SK-N-SH treated with all-trans-retinoic acid at 6 μM for 48 hours (cell line): ENCODE measurements around the gene SKAP2.

ENCODE experiments used
- ARNTL ChIP-seq: fragments of 450-650 bp; formaldehyde crosslinking; IDR thresholded peaks from 2 replicates; pipeline ENCODE4 v1.5.0; 2020; ENCODE audit warnings: low read depth, mild to moderate bottlenecking, moderate library complexity, borderline replicate concordance
- CSRNP3 ChIP-seq: fragments of 250-450 bp; sonication (Bioruptor Pico); IDR thresholded peaks from 2 replicates; pipeline ENCODE4 v1.5.1; 2021; ENCODE audit warnings: mild to moderate bottlenecking, moderate library complexity
- ESRRG ChIP-seq: fragments of 250-450 bp; sonication (Bioruptor Pico); IDR thresholded peaks from 2 replicates; pipeline ENCODE4 v1.6.1; 2021; ENCODE audit warnings: mild to moderate bottlenecking
- GLIS3 ChIP-seq: fragments of 250-450 bp; sonication (Bioruptor Pico); IDR thresholded peaks from 2 replicates; pipeline ENCODE4 v1.5.0; 2020; ENCODE audit warnings: mild to moderate bottlenecking, moderate library complexity
- POU6F1 ChIP-seq: fragments of 250-450 bp; sonication (Bioruptor Pico); IDR thresholded peaks from 2 replicates; pipeline ENCODE4 v1.8.0; 2021; ENCODE audit warnings: low read depth, mild to moderate bottlenecking, moderate library complexity, borderline replicate concordance
- RARB ChIP-seq: fragments of 250-450 bp; sonication (Bioruptor Pico); IDR thresholded peaks from 2 replicates; pipeline ENCODE4 v1.8.0; 2021; ENCODE audit warnings: mild to moderate bottlenecking, moderate library complexity
- TCF4 ChIP-seq: fragments of 250-450 bp; sonication (Bioruptor Pico); IDR thresholded peaks from 2 replicates; pipeline ENCODE4 v1.8.0; 2021; ENCODE audit warnings: mild to moderate bottlenecking, moderate library complexity, borderline replicate concordance
- TSHZ2 ChIP-seq: fragments of 250-450 bp; sonication (Bioruptor Pico); IDR thresholded peaks from 2 replicates; pipeline ENCODE4 v1.5.0; 2020; ENCODE audit warnings: mild to moderate bottlenecking, moderate library complexity
- ZFP3 ChIP-seq: fragments of 250-450 bp; sonication (Bioruptor Pico); IDR thresholded peaks from 2 replicates; pipeline ENCODE4 v1.5.0; 2020; ENCODE audit warnings: mild to moderate bottlenecking, moderate library complexity
- ZNF8 ChIP-seq: fragments of 450-650 bp; formaldehyde crosslinking; IDR thresholded peaks from 2 replicates; pipeline ENCODE4 v1.5.0; 2020; ENCODE audit warnings: mild to moderate bottlenecking, moderate library complexity
- TF ChIP-seq, protein P1 (sequence below): fragments of 250-450 bp; sonication (Bioruptor Pico); IDR thresholded peaks from 2 replicates; pipeline ENCODE4 v1.8.0; 2020; ENCODE audit warnings: mild to moderate bottlenecking, moderate library complexity, borderline replicate concordance

DNA sequence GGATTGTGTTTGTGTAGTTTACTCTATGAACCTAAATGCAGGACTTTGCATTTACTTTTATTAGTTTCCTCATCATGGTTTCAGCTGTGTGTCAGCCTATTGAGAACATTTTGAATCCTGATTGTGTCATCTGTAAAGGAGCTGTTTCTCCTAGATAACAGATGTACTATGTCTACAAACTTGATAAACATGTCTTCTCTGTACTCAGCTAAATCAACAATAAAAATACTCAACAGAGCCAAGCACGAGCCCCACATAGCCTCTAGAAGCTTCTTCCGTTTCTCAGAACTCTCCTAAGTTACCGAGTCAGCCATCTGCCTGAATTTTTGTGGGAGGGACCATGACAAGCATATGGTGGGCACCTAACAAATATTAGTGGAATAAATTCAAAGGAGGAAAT, 234.7 kb downstream of the SKAP2 start:
- TF ChIP-seq, protein P1, sequence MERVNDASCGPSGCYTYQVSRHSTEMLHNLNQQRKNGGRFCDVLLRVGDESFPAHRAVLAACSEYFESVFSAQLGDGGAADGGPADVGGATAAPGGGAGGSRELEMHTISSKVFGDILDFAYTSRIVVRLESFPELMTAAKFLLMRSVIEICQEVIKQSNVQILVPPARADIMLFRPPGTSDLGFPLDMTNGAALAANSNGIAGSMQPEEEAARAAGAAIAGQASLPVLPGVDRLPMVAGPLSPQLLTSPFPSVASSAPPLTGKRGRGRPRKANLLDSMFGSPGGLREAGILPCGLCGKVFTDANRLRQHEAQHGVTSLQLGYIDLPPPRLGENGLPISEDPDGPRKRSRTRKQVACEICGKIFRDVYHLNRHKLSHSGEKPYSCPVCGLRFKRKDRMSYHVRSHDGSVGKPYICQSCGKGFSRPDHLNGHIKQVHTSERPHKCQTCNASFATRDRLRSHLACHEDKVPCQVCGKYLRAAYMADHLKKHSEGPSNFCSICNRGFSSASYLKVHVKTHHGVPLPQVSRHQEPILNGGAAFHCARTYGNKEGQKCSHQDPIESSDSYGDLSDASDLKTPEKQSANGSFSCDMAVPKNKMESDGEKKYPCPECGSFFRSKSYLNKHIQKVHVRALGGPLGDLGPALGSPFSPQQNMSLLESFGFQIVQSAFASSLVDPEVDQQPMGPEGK (CRISPR knock-in tag): no peak
- TF ChIP-seq GLIS3 (CRISPR knock-in tag): no peak
- TF ChIP-seq RARB (CRISPR knock-in tag): no peak
- TF ChIP-seq CSRNP3 (CRISPR knock-in tag): no peak
- TF ChIP-seq POU6F1 (CRISPR knock-in tag): no peak
- TF ChIP-seq ZFP3 (CRISPR knock-in tag): no peak
- no peak for TF ChIP-seq ESRRG (CRISPR knock-in tag)
- no peak for TF ChIP-seq ARNTL (CRISPR knock-in tag)
- no peak for TF ChIP-seq TCF4 (CRISPR knock-in tag)
- no peak for TF ChIP-seq ZNF8
- TF ChIP-seq TSHZ2 (CRISPR knock-in tag): no peak
